ENCODE data around the gene AIPL1. TPM values are rescaled to one million over a fixed set of nuclear protein-coding genes. Genes with fewer than 3 reads are reported as not detected.

Gene AIPL1
- total RNA-seq, 1 experiment from 2014 or later = not detected

- BruUV-seq (replicated peaks) = no TSS peak
- no peaks in the 10 kb centered on the region for H3K9me3 ChIP-seq (ENCODE audit: control insufficient read depth, insufficient read depth, low read depth, low read length)
- CTCF ChIA-PET = no interaction called here
- no peak overlapping the region for H3K27ac ChIP-seq (ENCODE audit: low read length)
- POLR2A ChIA-PET = interaction anchor here (0.6 kb wide), 1 partner anchor 11 kb away, joined by 3 read pairs; no protein-coding TSS in a partner anchor
- no peaks in the 10 kb centered on the region for H3K4me1 ChIP-seq (ENCODE audit: control insufficient read depth, insufficient read depth, low read length)
- DNase-seq (ENCODE audit: low read depth, low spot score) = no peak
- no peak for ATAC-seq
- no peak overlapping the region for H3K4me3 ChIP-seq (ENCODE audit: low read depth in 2 of 2, low read length in 2 of 2)
- H3K27me3 ChIP-seq (ENCODE audit: control insufficient read depth, insufficient read depth, low read length) = peaks cover 4% of the 10 kb centered on the region
- intact Hi-C loops (cut with micrococcal nuclease; ENCODE audit: unreplicated experiment) (no loop called here), in situ Hi-C loops (cut with HindIII; ENCODE audit: low pct_unique_long_range_greater_than_20kb, low sequenced_read_pairs) (no loop called here)
- TF ChIP-seq POLR2AphosphoS5 (IDR thresholded peaks at IDR 0.05; ENCODE audit: low read depth, low read length) = no peak
- TF ChIP-seq CTCF (IDR thresholded peaks at IDR 0.05) = no peak
- TF ChIP-seq REST (IDR thresholded peaks at IDR 0.05; ENCODE audit: insufficient read depth in 1 of 2, low read depth in 2 of 2, low read length in 1 of 2) = no peak
- TF ChIP-seq SIN3A (IDR thresholded peaks at IDR 0.05; ENCODE audit: borderline replicate concordance, insufficient read depth, low read depth, low read length) = no peak
- TF ChIP-seq TCF7L2 (IDR thresholded peaks at IDR 0.05; ENCODE audit: low read depth, low read length) = no peak
- no peaks in the 10 kb centered on the region for H3K36me3 ChIP-seq (ENCODE audit: control insufficient read depth, insufficient read depth, low read length)
Observed at GRCh38 chr17:6402258-6402657, 32.7 kb downstream of the AIPL1 start.

GRCh38 chr17:6398955-6399354, 36.0 kb downstream of the AIPL1 start:
- ChIA-PET CTCF (no interaction called here), POLR2A (no interaction called here)
- H3K4me3 ChIP-seq (ENCODE audit: low read depth in 2 of 2, low read length in 2 of 2) = no peak overlapping the region
- TF ChIP-seq POLR2AphosphoS5 (IDR thresholded peaks at IDR 0.05; ENCODE audit: low read depth, low read length) (no peak), REST (IDR thresholded peaks at IDR 0.05; ENCODE audit: insufficient read depth in 1 of 2, low read depth in 2 of 2, low read length in 1 of 2) (no peak), CTCF (IDR thresholded peaks at IDR 0.05) (no peak), TCF7L2 (IDR thresholded peaks at IDR 0.05; ENCODE audit: low read depth, low read length) (no peak), SIN3A (IDR thresholded peaks at IDR 0.05; ENCODE audit: borderline replicate concordance, insufficient read depth, low read depth, low read length) (no peak)
- H3K4me1 ChIP-seq (ENCODE audit: control insufficient read depth, insufficient read depth, low read length) = no peaks in the 10 kb centered on the region
- ATAC-seq (no peak), DNase-seq (ENCODE audit: low read depth, low spot score) (no peak)
- H3K9me3 ChIP-seq (ENCODE audit: control insufficient read depth, insufficient read depth, low read depth, low read length) = no peaks in the 10 kb centered on the region
- intact Hi-C loops (cut with micrococcal nuclease; ENCODE audit: unreplicated experiment) = no loop called here
- H3K27ac ChIP-seq (ENCODE audit: low read length) = no peak overlapping the region
- H3K36me3 ChIP-seq (ENCODE audit: control insufficient read depth, insufficient read depth, low read length) = no peaks in the 10 kb centered on the region
- BruUV-seq (replicated peaks) = no TSS peak
- H3K27me3 ChIP-seq (ENCODE audit: control insufficient read depth, insufficient read depth, low read length) = peaks cover 2% of the 10 kb centered on the region
- in situ Hi-C loops (cut with HindIII; ENCODE audit: low pct_unique_long_range_greater_than_20kb, low sequenced_read_pairs) = no loop called here
